Activated CD4-positive, alpha-beta T cell treated with anti-CD3 and anti-CD28 coated beads, Interleukin-2, Interleukin-4, amounts not matched to agents 100 ng/mL and 50 ng/mL, durations not matched to agents 16 hours and 8 hours (primary cell): ENCODE data around the gene AFF1.

Source experiments
- DNase-seq: peaks from one replicate; pipeline ENCODE4 v3.0.0-alpha.2; 2020; ENCODE audit warnings: low spot score

AFF1 gene

GRCh38 chr4:87152310-87153041, 217.7 kb downstream of the AFF1 start:
- no peak for DNase-seq

GRCh38 chr4:87153078-87153870, 218.5 kb downstream of the AFF1 start:
- DNase-seq: no peak

- no peak for DNase-seq
Observed at GRCh38 chr4:87165892-87166291, 231.1 kb downstream of the AFF1 start.

GRCh38 chr4:87166296-87166854, 231.6 kb downstream of the AFF1 start:
- DNase-seq: peak; percentile 16

- no peak for DNase-seq
Observed at GRCh38 chr4:87171944-87172343, 237.1 kb downstream of the AFF1 start.

GRCh38 chr4:87174672-87175071, 239.9 kb downstream of the AFF1 start:
- DNase-seq: no peak

- DNase-seq: no peak
Observed at GRCh38 chr4:87179751-87180150, 244.9 kb downstream of the AFF1 start.

- DNase-seq: no peak
Observed at GRCh38 chr4:87180767-87181166, 246.0 kb downstream of the AFF1 start.

GRCh38 chr4:87185146-87185870, 250.5 kb downstream of the AFF1 start:
- no peak for DNase-seq

- DNase-seq: no peak
Observed at GRCh38 chr4:87188048-87188447, 253.2 kb downstream of the AFF1 start.

- DNase-seq: no peak
Observed at GRCh38 chr4:87188932-87189331, 254.1 kb downstream of the AFF1 start.
